HG03095 (cell line): ENCODE results near the gene PTPRN2.

Experiments
- ATAC-seq: cut with Tn5 transposase; IDR thresholded peaks from one replicate; pipeline ENCODE4 v1.9.1; 2021; ENCODE audit warnings: moderate library complexity; ENCODE audit not compliant: unreplicated experiment

PTPRN2 gene

DNA sequence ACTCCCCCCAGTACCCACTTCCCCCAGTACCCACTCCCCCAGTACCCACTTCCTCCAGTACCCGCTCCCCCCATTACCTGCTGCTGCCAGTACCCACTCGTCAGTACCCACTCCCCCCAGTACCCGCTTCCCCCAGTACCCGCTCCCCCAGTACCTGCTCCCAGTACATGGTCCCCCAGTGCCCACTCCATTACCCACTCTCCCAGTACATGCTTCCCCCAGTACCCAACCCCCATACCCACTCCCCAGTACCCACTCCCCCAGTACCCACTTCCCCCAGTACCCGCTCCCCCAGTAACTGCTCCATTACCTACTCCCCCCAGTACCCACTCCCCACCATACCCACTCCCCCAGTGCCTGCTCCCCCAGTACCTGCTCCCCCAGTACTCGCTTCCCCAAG, 700.2 kb downstream of the PTPRN2 start:
- ATAC-seq: no peak

DNA sequence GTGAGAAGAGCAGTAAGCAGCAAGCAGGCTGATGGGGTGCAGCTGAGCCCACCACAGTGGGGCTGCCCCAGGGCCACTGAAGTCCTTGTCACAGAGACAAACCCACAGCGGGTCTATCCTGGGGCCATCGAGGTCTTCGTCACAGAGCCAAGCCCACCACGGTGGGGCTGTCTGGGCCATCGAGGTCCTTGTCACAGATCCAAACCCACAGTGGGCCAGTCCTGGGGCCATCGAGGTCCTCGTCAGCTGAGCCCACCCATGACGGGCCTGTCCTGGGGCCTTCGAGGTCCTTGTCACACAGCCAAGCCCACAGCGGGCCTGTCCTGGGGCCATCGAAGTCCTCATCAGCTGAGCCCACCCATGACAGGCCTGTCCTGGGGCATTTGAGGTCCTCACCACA, 700.9 kb downstream of the PTPRN2 start:
- no peak for ATAC-seq

DNA sequence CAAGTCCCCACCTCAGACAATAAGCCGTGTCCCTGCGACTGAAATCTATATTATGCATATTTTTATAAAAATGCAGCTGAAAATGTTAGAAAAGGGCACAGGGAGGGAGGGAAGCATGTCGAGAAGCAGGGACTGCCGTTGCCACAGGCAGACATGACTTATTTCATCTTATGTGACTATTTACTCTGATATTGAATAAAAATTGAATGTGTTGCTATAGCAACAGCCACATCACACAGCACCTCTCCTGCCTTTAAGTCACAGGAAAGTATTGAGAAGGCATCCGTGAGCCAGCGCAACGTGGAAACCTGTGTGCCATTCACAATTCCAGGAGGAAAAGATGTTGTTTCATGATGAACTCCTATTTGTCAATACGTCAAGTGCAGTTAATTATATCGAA, 701.4 kb downstream of the PTPRN2 start:
- ATAC-seq: no peak

DNA sequence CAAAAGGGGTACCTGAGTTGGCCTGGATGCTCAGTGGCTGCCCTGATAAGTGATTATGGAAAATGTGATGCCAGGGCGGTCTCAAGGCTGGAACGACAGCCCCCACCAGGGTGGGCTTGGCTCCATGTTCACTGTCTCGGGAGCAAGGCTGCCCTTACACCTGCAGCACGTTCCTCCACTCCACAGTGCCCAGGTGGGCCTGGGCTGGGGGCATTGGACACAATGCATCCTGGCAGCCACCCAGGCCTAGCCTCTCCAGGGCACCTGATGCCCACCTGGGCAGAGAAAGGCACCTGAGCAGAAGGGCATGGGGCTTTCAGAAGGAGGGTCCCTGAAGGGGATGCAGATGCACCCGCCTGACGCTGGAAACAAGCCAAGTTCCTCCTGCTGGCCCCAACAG, 702.5 kb downstream of the PTPRN2 start:
- no peak for ATAC-seq

- no peak for ATAC-seq
Measured at GRCh38 chr7:157884461-157885062, 703.1 kb downstream of the PTPRN2 start.

DNA sequence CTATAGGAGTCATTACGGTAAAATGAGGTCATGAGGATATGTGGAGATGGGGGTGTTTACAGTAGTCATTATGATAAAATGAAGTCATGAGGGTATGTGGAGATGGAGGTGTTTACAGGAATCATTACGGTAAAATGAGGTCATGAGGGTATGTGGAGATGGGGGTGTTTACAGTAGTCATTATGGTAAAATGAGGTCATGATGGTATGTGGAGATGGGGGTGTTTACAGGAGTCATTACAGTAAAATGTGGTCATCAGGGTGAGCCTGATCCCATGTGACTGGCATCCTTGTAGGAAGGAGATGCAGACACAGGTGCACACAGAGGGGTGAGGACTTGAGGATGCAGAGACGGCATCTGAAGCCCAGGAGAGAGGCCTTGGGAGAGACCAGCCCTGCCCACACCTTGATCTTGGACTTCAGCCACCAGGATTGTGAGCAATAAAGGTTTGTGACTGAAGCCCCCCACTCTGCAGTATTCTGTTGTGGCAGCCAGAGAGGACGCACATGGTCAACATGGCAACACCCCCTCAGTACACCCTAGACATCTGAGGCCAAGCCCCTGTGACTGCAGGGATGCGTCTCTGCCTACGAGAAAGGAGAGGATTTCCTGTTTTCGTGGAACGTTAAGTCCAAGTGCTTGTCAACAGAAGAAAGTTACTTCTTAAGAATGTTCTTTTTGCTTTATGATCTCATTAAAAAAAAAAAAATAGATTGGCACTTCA, 706.4 kb downstream of the PTPRN2 start:
- no peak for ATAC-seq

GRCh38 chr7:157879391-157879790, 708.2 kb downstream of the PTPRN2 start:
- no peak for ATAC-seq

GRCh38 chr7:157877298-157878090, 710.1 kb downstream of the PTPRN2 start:
- ATAC-seq: no peak

DNA sequence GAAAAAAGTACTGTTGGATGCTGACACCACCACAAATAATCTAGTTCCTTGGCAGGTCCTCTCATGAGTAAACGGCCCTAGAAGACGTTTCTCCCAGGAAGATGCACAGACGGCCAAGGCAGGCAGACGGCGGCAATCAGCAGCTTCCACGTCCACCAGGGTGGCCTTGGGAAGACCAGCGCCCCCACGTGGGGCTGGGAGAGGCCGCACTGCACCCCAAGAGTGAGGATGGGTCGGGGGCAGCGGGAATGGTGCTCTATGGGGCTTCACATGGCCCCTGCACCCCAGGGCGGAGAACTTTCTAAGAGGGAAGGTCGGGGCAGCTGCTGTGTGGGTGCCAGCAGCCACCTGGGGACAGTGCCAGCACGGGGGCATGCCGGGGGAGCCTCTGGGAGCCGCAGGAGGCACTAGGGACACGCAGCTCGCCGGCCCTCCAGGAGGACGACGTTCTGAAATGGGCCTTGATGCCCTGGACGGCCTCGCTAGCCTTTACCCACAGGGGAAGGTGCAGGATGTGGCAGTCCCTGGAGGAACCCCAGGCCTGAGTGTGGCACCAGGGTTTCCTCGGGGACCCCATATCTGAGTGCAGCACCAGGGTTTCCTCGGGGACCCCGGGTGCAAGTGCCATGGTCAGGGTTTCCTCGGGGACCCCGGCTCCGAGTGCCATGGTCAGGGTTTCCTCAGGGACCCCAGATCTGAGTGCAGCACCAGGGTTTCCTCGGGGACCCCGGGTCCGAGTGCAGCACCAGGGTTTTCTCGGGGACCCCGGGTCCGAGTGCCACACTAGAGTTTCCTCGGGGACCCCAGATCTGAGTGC, 710.9 kb downstream of the PTPRN2 start:
- ATAC-seq: no peak

DNA sequence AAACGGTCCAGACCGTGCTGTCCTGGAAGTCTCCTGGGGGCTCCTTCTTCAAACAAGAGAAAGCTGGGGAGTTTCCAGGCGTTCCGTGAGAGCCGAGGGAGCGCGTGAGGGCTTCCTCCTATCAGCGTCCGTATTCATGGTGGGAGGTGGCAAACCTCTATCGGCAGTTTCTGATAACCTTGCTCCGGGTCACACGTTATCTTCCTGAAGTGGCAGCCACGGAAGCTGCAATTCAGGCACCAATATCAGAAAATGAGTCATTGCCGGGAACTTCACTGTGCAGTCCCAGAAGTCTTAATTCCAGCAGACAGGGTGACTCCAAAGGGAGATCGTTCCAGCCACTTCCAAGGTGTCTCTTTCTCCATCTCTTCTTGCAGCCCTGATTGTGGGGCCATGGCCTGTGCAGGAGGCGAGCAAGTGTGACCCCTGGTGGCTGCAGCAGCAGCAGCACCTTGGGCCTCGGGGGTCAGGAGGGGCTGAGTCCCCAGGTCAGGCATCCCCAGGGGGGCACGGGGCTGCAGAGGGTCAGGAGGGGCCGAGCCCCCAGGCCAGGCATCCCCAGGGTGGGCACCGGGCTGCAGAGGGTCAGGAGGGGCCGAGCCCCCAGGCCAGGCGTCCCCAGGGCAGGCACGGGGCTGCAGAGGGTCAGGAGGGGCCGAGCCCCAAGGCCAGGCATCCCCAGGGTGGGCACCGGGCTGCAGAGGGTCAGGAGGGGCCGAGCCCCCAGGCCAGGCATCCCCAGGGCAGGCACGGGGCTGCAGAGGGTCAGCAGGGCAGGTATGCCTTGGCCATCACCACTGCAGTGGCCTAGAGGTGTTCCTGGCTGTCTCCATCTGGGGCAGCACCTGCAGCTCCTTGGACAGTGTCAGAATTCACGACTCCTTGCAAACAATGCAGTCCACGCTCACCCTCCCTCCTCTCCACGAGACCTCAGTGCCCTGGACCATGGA, 712.1 kb downstream of the PTPRN2 start:
- no peak for ATAC-seq

GRCh38 chr7:157874870-157875229, 712.8 kb downstream of the PTPRN2 start:
- ATAC-seq: no peak

DNA sequence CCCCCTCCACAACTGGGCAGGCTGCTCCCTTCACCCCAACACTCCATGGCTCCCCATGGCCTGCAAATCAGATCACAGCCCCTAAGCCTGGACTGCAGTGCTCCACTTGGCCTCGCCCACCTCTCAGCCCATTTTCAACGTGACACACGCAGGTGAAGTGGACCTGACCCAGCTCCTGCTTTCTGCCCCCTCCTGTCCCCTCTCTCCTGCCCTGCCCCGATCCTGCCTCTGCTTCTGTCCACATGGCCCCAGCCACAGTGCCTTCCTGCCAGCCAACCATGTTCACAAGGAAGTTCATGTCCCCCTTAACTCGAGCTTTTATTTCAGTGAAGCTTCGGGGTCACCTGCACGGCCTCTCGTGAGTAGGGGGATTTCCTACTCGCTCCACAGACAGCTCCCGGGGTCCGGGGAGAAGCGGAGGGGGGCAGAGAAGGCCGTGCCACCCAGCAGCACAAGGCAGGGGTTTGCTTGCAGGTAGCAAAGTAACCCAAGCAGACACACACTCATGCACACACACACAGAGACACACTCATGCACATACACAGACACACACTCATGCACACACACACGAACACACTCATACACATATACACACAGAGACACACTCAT, 713.3 kb downstream of the PTPRN2 start:
- no peak for ATAC-seq

- no peak for ATAC-seq
Measured at GRCh38 chr7:157873664-157874063, 714.0 kb downstream of the PTPRN2 start.

GRCh38 chr7:157873181-157873580, 714.4 kb downstream of the PTPRN2 start:
- ATAC-seq: no peak

DNA sequence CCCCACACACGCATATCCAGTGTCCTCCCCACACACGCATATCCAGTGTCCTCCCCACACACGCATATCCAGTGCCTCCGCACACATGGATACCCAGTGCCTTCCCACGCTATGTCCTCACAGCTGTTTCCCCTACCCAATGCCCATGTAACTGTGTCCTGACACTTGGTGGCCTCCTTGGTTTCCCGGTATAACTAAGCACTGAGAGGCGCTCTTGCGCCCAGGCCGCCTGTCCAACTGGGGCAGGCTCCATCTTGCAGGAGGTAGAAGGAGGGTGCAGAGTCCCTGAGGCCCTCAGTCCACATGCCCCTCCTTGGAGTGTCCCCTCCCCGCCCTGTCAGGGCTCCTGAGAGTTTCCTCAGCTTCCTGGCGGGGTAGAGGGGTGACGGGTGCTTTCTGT, 715.2 kb downstream of the PTPRN2 start:
- no peak for ATAC-seq

- ATAC-seq: no peak
Measured at GRCh38 chr7:157871681-157872080, 715.9 kb downstream of the PTPRN2 start.

GRCh38 chr7:157870644-157871290, 716.9 kb downstream of the PTPRN2 start:
- ATAC-seq: no peak

- ATAC-seq: no peak
Measured at GRCh38 chr7:157869793-157870192, 717.8 kb downstream of the PTPRN2 start.

DNA sequence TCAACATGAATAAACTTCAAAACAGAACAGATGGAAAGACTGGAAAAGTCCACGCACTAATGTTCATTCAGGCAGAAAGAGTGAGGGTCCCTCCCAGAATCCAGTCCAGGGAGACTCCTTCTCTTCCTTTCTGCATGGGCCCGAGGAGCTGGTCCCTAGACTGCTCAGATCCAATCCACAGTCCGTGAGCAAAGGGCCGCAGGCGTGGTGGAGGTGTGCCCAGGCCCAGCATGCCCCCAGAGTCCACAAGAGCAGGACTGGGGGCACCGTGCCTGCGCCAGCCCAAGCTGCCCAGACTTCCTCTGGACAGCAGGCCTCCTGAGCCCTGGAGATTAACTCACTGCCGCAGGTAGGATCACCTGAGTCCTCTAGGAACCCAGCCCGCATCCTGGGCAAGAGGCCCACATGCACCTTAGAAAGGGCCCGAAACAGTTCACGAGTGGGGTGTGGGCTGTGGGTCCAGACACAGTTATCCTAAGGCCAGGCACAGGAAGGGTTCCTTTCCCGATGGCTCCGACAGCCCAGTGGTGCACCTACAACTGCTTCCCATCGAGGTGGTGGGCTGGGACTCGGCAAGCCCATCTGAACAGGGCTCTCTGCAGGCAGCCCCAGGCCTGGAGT, 719.8 kb downstream of the PTPRN2 start:
- ATAC-seq: no peak
